HEK293 (cell line): ENCODE measurements around the gene DCST2.

Experiments used
- GLIS1 ChIP-seq: fragments of 450-650 bp; formaldehyde crosslinking; IDR thresholded peaks from 2 replicates; pipeline ENCODE4 v1.5.1; 2016; ENCODE audit warnings: missing biosample characterization, missing genetic modification characterization
- GLIS2 ChIP-seq: fragments of 450-650 bp; formaldehyde crosslinking; IDR thresholded peaks from 2 replicates; pipeline ENCODE4 v1.5.1; 2016; ENCODE audit warnings: missing biosample characterization, missing genetic modification characterization
- MYNN ChIP-seq: fragments of 450-650 bp; formaldehyde crosslinking; IDR thresholded peaks from 2 replicates; pipeline ENCODE4 v1.5.1; 2016; ENCODE audit warnings: missing biosample characterization, missing genetic modification characterization, borderline replicate concordance
- OSR2 ChIP-seq: fragments of 450-650 bp; formaldehyde crosslinking; IDR thresholded peaks from 2 replicates; pipeline ENCODE4 v1.5.1; 2016; ENCODE audit warnings: missing biosample characterization, missing genetic modification characterization
- SCRT2 ChIP-seq: fragments of 450-650 bp; formaldehyde crosslinking; IDR thresholded peaks from 2 replicates; pipeline ENCODE4 v1.5.1; 2016; ENCODE audit warnings: missing biosample characterization, missing genetic modification characterization
- ZBTB1 ChIP-seq: fragments of 450-650 bp; formaldehyde crosslinking; IDR thresholded peaks from 2 replicates; pipeline ENCODE4 v1.5.1; 2016; ENCODE audit warnings: missing biosample characterization, missing genetic modification characterization
- ZBTB10 ChIP-seq: fragments of 450-650 bp; formaldehyde crosslinking; IDR thresholded peaks from 2 replicates; pipeline ENCODE4 v1.5.1; 2016; ENCODE audit warnings: missing biosample characterization, missing genetic modification characterization
- ZBTB17 ChIP-seq: fragments of 450-650 bp; formaldehyde crosslinking; IDR thresholded peaks from 2 replicates; pipeline ENCODE4 v1.5.1; 2016; ENCODE audit warnings: missing biosample characterization, missing genetic modification characterization
- ZBTB26 ChIP-seq: fragments of 450-650 bp; formaldehyde crosslinking; optimal IDR thresholded peaks from 2 replicates; pipeline ENCODE3; 2016; ENCODE audit warnings: missing biosample characterization, mild to moderate bottlenecking, missing genetic modification characterization
- ZEB2 ChIP-seq: fragments of 450-650 bp; formaldehyde crosslinking; IDR thresholded peaks from 2 replicates; pipeline ENCODE4 v1.5.1; 2016; ENCODE audit warnings: missing biosample characterization, missing genetic modification characterization
- ZFP3 ChIP-seq: fragments of 450-650 bp; formaldehyde crosslinking; IDR thresholded peaks from 2 replicates; pipeline ENCODE4 v1.5.1; 2016; ENCODE audit warnings: low read depth, missing biosample characterization, missing genetic modification characterization
- ZNF114 ChIP-seq: fragments of 450-650 bp; formaldehyde crosslinking; IDR thresholded peaks from 2 replicates; pipeline ENCODE4 v1.5.0; 2017; ENCODE audit warnings: missing biosample characterization, missing genetic modification characterization
- ZNF148 ChIP-seq: fragments of 450-650 bp; formaldehyde crosslinking; IDR thresholded peaks from 2 replicates; pipeline ENCODE4 v1.5.0; 2017; ENCODE audit warnings: missing biosample characterization, missing genetic modification characterization, borderline replicate concordance
- ZNF223 ChIP-seq: fragments of 450-650 bp; formaldehyde crosslinking; IDR thresholded peaks from 2 replicates; pipeline ENCODE4 v1.5.1; 2016; ENCODE audit warnings: missing biosample characterization, missing genetic modification characterization
- ZNF324 ChIP-seq: fragments of 450-650 bp; formaldehyde crosslinking; IDR thresholded peaks from 2 replicates; pipeline ENCODE4 v1.5.1; 2016; ENCODE audit warnings: missing biosample characterization, missing genetic modification characterization
- ZNF335 ChIP-seq: fragments of 450-650 bp; formaldehyde crosslinking; conservative IDR thresholded peaks from 2 replicates; pipeline ENCODE4 v1.5.1; 2016; ENCODE audit warnings: missing biosample characterization, missing genetic modification characterization
- ZNF423 ChIP-seq: fragments of 450-650 bp; formaldehyde crosslinking; IDR thresholded peaks from 2 replicates; pipeline ENCODE4 v1.5.1; 2016; ENCODE audit warnings: missing biosample characterization, missing genetic modification characterization
- ZNF529 ChIP-seq: fragments of 450-650 bp; formaldehyde crosslinking; IDR thresholded peaks from 2 replicates; pipeline ENCODE4 v1.5.1; 2017; ENCODE audit warnings: missing genetic modification characterization, missing biosample characterization; ENCODE audit not compliant: insufficient replicate concordance
- ZNF560 ChIP-seq: fragments of 450-650 bp; formaldehyde crosslinking; IDR thresholded peaks from 2 replicates; pipeline ENCODE4 v1.5.1; 2017; ENCODE audit warnings: missing biosample characterization, missing genetic modification characterization, borderline replicate concordance
- ZNF621 ChIP-seq: fragments of 450-650 bp; formaldehyde crosslinking; IDR thresholded peaks from 2 replicates; pipeline ENCODE4 v1.5.1; 2017; ENCODE audit warnings: missing biosample characterization, missing genetic modification characterization
- ZNF626 ChIP-seq: fragments of 450-650 bp; sonication (Bioruptor Pico); formaldehyde crosslinking; IDR thresholded peaks from 2 replicates; pipeline ENCODE4 v1.5.1; 2018; ENCODE audit warnings: missing biosample characterization, missing genetic modification characterization, inconsistent platforms
- ZNF629 ChIP-seq: fragments of 450-650 bp; formaldehyde crosslinking; IDR thresholded peaks from 2 replicates; pipeline ENCODE4 v1.5.1; 2017; ENCODE audit warnings: missing biosample characterization, missing genetic modification characterization
- ZNF654 ChIP-seq: fragments of 450-650 bp; formaldehyde crosslinking; IDR thresholded peaks from 2 replicates; pipeline ENCODE4 v1.5.1; 2016; ENCODE audit warnings: low read depth, missing biosample characterization, missing genetic modification characterization
- ZNF701 ChIP-seq: fragments of 450-650 bp; formaldehyde crosslinking; IDR thresholded peaks from 2 replicates; pipeline ENCODE4 v1.5.1; 2016; ENCODE audit warnings: missing biosample characterization, missing genetic modification characterization
- ZNF777 ChIP-seq: fragments of 450-650 bp; formaldehyde crosslinking; IDR thresholded peaks from 2 replicates; pipeline ENCODE4 v1.5.1; 2017; ENCODE audit warnings: missing biosample characterization, missing genetic modification characterization, borderline replicate concordance
- ZNF785 ChIP-seq: fragments of 450-650 bp; formaldehyde crosslinking; IDR thresholded peaks from 2 replicates; pipeline ENCODE4 v1.5.1; 2016; ENCODE audit warnings: missing biosample characterization, missing genetic modification characterization
- ZXDB ChIP-seq: fragments of 450-650 bp; formaldehyde crosslinking; IDR thresholded peaks from 2 replicates; pipeline ENCODE4 v1.5.1; 2016; ENCODE audit warnings: missing biosample characterization, missing genetic modification characterization
- TF ChIP-seq, protein P1 (sequence below): fragments of 450-650 bp; formaldehyde crosslinking; IDR thresholded peaks from 2 replicates; pipeline ENCODE4 v1.5.1; 2016; ENCODE audit warnings: missing biosample characterization, missing genetic modification characterization, borderline replicate concordance
- TF ChIP-seq, protein P2 (sequence below): fragments of 450-650 bp; formaldehyde crosslinking; IDR thresholded peaks from 2 replicates; pipeline ENCODE4 v1.5.1; 2016; ENCODE audit warnings: missing biosample characterization, missing genetic modification characterization

The DCST2 gene

DNA sequence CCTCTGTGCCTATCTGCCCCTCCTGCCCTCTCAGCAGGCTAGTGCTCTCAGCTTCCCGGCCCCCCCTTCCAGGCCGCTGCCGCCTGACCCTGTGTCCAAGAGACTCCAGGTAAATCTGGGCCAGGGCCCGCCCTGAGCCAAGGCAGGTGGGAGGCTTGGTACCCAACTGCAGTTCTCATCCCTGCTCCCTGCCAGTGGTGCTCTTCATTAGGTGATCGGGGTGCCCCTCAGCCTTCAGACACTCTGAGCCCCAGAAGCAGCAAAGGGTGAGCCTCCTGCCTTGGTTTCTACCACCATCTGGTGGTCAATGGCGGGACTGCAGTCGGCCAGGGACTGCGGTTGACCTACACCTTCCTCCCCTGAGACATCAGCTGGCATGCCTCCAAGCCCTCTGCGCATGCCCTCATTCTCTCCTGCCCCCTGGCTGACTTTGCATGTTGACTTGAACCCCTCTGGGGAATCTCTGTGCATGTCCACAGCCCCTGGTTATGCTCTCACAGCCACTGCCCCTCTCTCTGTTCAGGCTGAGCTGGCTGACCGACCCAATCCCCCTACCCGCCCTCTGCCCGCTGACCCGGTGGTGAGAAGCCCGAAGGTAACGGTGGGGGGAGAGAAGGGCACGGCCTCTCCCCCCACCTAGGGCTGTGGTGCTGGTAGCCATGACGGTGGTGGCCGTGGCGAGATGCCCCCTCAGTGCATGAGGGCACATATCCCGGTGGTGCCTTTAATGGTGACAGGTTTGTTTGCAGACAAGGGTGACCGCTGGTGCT lies 28.0 kb upstream of the DCST2 start (continued):
- TF ChIP-seq ZBTB26 (peak; percentile 17), ZNF335 (tag by site-specific recombination) (no peak), ZNF148 (tag by site-specific recombination) (no peak), ZNF324 (tag by site-specific recombination) (peak; percentile 33; the same call in 1 of the 2 replicates), ZNF626 (tag by site-specific recombination) (no peak), MYNN (no peak), ZNF654 (peak; percentile 92), ZNF114 (tag by site-specific recombination) (no peak), ZFP3 (tag by site-specific recombination) (no peak), GLIS1 (tag by site-specific recombination) (peak; percentile 70), ZNF223 (tag by site-specific recombination) (no peak), SCRT2 (tag by site-specific recombination) (no peak), OSR2 (tag by site-specific recombination) (no peak), ZNF785 (no peak), ZXDB (tag by site-specific recombination) (0 out of 2 replicates have a peak, but pooled peaks have one; percentile 32), ZNF423 (peak; percentile 83), ZNF621 (tag by site-specific recombination) (no peak), ZEB2 (tag by site-specific recombination) (0 out of 2 replicates have a peak, but pooled peaks have one; percentile 62), ZBTB10 (tag by site-specific recombination) (peak; percentile 35; the same call in 1 of the 2 replicates), GLIS2 (tag by site-specific recombination) (peak; percentile 76), ZBTB1 (tag by site-specific recombination) (no peak), ZNF560 (tag by site-specific recombination) (no peak), ZNF777 (tag by site-specific recombination) (no peak), ZNF629 (tag by site-specific recombination) (peak; percentile 52), ZBTB17 (tag by site-specific recombination) (peak; percentile 76), ZNF701 (tag by site-specific recombination) (no peak), ZNF529 (tag by site-specific recombination) (no peak)
- TF ChIP-seq, protein P1, sequence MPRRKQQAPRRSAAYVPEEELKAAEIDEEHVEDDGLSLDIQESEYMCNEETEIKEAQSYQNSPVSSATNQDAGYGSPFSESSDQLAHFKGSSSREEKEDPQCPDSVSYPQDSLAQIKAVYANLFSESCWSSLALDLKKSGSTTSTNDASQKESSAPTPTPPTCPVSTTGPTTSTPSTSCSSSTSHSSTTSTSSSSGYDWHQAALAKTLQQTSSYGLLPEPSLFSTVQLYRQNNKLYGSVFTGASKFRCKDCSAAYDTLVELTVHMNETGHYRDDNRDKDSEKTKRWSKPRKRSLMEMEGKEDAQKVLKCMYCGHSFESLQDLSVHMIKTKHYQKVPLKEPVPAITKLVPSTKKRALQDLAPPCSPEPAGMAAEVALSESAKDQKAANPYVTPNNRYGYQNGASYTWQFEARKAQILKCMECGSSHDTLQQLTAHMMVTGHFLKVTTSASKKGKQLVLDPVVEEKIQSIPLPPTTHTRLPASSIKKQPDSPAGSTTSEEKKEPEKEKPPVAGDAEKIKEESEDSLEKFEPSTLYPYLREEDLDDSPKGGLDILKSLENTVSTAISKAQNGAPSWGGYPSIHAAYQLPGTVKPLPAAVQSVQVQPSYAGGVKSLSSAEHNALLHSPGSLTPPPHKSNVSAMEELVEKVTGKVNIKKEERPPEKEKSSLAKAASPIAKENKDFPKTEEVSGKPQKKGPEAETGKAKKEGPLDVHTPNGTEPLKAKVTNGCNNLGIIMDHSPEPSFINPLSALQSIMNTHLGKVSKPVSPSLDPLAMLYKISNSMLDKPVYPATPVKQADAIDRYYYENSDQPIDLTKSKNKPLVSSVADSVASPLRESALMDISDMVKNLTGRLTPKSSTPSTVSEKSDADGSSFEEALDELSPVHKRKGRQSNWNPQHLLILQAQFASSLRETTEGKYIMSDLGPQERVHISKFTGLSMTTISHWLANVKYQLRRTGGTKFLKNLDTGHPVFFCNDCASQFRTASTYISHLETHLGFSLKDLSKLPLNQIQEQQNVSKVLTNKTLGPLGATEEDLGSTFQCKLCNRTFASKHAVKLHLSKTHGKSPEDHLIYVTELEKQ (tag by site-specific recombination), result no peak
- TF ChIP-seq, protein P2, sequence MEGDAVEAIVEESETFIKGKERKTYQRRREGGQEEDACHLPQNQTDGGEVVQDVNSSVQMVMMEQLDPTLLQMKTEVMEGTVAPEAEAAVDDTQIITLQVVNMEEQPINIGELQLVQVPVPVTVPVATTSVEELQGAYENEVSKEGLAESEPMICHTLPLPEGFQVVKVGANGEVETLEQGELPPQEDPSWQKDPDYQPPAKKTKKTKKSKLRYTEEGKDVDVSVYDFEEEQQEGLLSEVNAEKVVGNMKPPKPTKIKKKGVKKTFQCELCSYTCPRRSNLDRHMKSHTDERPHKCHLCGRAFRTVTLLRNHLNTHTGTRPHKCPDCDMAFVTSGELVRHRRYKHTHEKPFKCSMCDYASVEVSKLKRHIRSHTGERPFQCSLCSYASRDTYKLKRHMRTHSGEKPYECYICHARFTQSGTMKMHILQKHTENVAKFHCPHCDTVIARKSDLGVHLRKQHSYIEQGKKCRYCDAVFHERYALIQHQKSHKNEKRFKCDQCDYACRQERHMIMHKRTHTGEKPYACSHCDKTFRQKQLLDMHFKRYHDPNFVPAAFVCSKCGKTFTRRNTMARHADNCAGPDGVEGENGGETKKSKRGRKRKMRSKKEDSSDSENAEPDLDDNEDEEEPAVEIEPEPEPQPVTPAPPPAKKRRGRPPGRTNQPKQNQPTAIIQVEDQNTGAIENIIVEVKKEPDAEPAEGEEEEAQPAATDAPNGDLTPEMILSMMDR (tag by site-specific recombination), result peak; percentile 96
